NCI-H146 (cell line): ENCODE results near the gene PRKACB.
"Not testable (repeated sequence)": the region's sequence is repeated elsewhere in the genome, so short reads cannot be mapped to it uniquely, and the experiment has no call there.

Experiments
- DNase-seq: peaks from one replicate; lab custom pipeline; 2025; lab: John Stamatoyannopoulos, UW

PRKACB gene

DNA sequence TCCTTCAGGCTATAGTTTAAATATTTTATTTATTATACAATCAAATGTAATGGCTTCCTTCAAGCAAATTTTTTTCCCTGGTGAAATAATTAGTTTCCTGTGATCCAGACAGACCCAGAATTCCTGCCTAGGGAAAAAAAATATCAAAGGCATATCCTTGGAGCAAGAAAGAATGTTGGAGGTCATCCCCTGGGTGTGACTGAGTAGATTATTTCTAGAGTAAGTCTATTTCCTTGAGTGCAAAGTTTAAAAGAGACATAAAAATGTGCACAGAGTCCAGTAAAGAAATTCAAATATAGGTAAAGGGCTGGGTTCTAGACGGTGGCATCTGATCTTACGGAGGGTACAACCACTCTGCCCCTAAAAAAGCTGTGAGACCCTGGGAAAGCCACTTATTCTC, 125.2 kb downstream of the PRKACB start:
- DNase-seq: no peak

GRCh38 chr1:84271441-84272151, 127.5 kb downstream of the PRKACB start:
- DNase-seq: peak; percentile 21

DNA sequence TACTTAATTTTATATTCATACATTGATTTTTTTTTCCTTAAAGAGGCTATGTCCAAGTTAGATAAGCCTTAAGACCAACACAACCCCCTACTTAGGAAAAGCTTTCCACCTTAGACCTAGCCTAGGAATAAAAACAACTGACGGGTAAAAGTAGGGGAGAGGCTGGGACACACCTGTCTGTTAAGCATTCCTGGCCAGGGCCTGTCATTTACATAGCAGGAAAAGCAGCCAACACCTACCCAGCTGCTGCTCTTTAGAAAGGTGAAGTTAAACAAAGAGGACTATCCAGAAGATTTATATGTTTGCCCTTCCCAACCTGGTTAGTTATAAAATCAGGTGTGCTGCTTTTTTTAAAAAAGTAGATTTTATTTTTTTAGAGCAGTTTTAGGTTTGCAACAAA, 128.3 kb downstream of the PRKACB start:
- DNase-seq: peak; percentile 75

DNA sequence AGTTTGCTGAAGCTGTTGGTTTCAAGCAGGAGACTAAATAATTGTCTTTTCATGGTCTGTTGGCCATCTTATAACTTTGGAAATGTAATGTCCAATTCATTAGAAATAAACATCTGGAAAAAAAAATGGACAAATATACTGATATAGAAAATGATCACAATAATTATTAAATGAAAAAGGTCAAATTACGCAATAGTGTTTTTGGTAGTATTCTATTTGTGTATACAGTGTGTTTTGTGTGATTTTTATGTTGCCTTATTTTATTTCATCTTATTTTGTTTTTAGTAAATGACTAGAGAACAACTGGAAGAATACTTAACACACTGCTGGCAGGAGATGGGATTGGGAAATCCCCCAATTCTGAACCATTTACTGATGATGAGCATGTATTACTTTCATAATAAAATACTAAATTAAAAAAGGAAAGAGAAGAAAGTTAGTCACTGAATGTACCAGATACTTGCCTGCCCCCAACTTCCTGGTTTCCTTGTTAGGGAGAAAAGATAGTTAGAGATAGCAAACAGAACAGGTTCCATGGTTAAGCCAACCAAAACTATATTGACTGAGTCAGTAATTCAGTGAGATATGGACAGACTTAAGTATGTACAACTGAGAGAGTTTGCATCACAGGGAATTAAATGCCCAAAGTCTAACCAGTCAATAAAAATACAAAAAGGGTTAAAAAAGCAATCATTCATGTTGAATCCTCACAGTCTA, 133.4 kb downstream of the PRKACB start:
- DNase-seq: no peak

DNA sequence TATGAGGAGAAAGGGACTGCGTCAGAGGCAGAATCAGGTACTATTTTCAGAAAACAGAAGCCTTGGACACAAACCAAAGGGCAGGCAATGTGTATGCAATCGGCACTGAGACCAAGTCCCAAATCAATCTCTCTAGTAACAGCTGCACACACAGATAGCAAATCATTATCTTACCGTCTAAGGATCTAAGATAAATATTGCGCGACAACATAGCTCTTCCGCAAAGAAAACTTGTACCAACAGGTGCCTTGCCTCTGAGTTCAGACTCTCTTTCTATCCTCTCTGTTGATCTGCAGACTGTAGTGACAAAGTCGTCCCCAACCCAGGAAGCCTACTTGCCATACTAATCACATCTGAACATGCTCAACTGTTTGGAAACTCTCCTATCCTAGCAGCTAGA, 134.8 kb downstream of the PRKACB start:
- DNase-seq: peak; percentile 28

- no peak for DNase-seq
Observed at GRCh38 chr1:84280912-84281311, 136.8 kb downstream of the PRKACB start.

DNA sequence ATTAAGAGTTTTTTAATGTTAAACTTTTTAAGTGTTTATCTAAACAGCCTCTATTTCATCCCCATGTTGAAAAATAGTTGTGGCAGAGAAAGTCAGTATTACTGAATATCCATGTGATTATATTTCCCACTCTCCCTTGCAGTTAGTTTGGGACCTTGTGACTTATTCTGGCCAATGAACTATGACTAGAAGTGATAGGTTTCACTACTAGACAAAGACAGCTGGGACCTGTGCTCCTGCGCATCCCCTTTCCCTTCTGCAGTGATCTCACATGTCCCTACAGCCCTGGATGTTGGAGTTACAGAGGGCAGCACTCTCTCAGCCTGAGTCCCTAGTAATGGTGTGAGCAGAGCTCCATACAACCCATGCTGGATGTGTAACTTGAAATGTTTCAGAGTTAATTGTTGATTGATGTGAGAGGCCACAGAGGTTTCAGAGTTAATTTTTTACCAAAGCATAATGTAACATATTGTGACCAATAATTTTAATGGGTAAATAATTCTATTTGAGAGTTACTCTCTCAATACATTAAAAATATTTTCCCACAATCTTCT, 138.8 kb downstream of the PRKACB start:
- DNase-seq: no peak

DNA sequence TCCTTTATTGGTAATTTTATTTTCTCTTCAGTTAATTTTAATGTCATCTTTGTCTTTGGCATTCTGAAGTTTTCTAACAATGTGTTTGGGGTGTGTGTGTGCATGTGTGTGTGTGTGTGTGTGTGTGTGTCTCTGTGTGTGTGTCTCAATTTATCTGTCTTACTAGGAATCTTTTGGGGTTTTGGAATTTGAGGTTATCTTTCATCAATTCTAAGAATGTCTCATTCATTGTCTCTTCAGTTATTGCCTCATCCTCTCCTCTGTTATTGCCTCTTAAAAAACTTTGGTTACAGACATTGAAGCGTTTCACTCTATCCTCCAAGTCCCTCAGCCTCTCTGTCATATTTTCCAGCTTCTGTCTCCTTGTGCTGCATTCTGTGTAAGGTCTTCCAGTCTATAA, 139.3 kb downstream of the PRKACB start:
- DNase-seq: no peak

- DNase-seq: no peak
Observed at GRCh38 chr1:84286071-84286470, 142.0 kb downstream of the PRKACB start.

- not testable (repeated sequence) for DNase-seq
Observed at GRCh38 chr1:84287389-84287788, 143.3 kb downstream of the PRKACB start.
